HL-60/S4 treated with phorbol 12-myristate 13-acetate at 8.2 ng/mL for 4 days and 3 days (cell line): ENCODE results near the gene NUP210L.
"Not testable (repeated sequence)": the region's sequence is repeated elsewhere in the genome, so short reads cannot be mapped to it uniquely, and the experiment has no call there.

Experiments
- in situ Hi-C: fragments of 300-500 bp; cut with MboI; formaldehyde crosslinking; loops from 2 replicates; pipeline ENCODE4 v1.15.0; 2022; ENCODE audit warnings: low sequenced_read_pairs

Gene NUP210L

DNA sequence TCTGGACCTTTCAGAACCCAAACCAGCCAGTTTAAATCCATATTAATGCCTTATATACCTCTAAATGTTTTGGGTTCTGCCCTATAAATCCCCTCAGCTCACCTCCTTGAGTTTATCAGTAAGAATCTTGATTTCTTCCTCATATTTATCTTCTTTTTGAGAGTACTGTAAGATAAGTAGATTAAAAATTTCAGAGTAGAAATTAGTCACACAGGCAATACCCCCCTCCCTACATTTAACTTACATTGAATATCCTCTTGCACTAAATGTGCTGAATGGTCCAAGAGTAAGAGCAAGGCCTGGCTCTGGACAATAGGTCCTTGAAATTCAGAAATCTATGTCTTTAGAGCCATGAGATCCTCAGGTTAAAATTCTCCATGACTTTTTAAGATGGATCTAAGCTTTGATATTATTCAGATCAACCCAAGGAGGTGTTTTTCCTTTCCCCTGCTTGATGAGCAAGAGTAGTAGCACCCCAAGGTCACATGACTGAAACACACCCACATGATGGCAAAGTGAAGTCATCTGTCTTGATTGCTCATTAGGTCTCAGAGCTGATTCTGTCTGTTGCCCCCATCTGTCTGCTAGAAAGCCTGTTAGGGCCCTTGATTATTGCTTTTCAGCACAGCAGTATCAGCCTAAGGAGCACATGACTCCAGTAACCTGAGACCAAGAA, 15.8 kb upstream of the NUP210L start:
- in situ Hi-C loops = no loop called here

DNA sequence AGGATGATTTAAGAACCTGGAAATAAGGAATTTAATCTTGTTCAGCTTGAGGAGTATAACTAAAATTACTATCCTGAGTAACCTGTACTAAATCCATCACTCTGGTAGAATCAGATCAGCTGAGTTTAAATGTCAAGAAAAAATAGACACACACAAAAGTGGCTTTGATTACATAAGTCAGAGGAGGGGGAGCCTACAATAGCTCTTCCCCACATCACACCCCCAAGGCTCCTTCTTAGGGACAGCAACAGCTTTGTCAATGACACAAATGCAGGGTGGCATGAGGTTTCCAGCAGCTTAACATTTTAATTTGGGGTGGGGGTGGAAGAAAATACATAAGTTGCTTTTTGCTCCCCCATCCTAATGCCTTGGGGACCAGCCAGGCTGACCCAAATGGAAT, 12.6 kb upstream of the NUP210L start:
- in situ Hi-C loops = no loop called here

DNA sequence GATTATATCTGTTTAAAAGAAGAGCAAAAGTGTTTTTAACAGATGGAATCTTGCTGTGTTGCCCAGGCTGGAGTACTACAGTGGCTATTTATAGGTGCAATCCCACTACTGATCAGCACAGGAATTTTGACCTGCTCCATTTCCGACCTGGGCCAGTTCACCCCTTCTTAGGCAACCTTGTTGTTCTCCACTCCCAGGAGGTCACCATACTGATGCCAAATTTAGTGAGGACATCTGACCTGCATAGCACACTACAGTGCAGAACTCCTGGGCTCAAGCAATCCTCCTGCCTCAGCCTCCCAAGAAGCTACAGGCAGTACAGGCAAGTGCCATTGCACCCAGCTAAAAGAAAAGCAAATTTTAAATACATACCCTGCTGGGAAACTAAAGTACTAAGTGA, 11.3 kb upstream of the NUP210L start:
- in situ Hi-C loops = no loop called here

DNA sequence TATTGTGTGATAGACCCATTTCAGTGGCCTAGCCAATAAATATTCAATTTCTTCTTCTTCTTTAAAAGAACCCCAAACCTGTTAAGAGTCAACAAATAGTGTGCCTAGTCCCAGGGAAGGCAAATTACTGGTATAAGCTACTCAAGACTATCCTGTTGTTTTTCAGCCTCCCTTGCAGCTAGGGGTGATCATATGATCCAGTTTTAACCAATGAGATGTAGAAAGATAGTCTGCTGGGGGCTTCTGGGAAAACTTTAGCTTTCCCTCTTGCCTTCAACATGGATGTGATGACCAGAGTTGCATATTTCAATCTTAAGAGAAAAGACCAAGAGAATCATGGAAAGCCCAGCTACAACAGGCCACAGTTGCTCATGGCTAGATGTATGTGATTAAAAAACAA, 4.7 kb upstream of the NUP210L start:
- in situ Hi-C loops = no loop called here

DNA sequence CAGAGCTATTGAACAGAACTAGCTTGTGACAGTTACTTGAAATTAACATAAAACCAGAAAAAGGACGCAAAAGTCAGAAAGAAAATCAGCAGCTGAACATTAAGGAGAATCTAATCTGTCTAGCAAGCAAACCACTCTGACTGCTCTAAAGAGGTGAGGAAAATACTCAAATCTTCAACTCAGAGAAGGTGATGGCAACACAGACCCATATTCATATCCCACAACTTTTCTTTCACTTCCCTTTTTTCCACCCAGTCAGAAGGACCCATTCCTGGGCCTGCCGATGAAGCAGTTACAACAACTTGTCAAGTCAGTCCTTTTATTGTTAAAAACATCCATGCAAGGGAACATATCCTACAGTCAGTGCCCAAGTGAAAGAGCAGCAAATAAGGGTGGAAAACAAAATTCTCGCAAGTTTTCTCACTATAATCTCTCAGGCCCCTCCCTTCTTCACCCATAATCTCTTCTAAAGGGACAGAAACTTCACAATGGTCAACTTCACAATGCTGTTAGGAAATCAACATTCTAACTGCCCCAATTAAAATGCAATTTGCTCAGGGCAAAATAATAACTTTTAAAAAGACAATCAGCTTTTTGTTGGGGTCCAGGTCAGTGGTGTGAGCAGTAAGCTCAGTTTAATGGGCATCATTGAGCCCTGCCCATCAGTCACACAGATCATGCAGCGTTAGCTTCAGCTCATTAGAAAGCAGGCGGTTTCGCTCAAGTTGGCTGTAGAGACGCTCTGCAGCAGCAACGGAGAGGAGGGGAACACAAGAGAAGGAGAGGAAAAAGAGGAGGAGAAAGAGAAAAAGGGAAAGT, 3.6 kb upstream of the NUP210L start:
- in situ Hi-C loops = no loop called here

DNA sequence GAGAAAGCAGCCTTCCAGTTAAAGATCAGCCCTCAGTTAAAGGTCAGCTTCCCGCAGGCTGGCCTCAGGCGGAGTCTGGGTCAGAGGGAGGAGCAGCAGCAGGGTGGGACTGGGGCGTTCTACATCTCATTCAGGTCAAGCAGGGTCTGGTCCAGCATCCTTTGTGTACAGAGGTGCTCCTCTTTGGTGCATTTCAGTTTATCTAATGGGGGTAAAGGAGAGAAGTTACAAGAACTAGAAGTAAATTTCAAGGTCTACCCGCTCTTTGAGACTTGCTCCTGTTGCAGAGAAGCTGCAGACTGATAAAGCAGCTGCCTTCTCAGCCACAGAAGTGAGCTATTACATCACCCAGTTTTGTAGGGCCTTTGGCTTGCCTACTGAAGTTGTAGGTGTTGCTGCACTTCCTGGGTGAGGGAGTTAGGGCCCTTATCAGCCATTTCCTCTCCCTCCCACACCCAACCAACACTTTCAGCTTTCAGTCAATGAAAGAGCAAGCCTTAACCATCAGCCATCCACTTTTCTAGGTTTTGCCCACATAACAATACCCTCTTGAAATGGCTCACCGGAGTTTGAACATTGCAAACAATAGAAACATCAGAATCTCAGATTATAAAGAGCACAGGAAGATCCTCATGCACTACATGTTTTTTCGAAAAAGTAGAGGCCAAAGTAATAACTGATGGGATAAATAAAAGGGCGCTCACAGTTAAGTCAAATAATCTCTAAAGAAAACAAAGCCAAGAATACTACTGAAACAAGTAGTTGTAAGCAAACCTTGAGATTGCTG, 2.8 kb upstream of the NUP210L start:
- in situ Hi-C loops = no loop called here

DNA sequence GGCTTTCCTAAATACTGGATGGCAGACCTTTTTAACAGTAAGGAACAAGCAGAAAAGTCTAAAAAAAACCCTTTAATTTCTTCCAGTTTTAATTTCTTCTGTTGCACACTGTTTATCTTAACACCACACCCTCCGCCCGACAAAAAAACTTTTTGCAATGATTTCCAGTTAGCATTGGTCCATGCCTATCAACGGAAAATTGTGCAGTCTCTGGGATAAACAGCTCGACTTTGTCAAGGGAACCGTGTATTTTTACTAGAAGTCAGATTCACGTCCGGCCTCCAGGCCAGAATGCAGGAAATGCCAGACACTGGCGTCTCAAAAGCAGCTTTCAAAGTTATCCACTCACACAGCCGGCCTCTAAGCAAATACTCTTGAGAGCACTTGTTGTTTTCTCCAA, 378 bp upstream of the NUP210L start:
- in situ Hi-C loops = no loop called here

DNA sequence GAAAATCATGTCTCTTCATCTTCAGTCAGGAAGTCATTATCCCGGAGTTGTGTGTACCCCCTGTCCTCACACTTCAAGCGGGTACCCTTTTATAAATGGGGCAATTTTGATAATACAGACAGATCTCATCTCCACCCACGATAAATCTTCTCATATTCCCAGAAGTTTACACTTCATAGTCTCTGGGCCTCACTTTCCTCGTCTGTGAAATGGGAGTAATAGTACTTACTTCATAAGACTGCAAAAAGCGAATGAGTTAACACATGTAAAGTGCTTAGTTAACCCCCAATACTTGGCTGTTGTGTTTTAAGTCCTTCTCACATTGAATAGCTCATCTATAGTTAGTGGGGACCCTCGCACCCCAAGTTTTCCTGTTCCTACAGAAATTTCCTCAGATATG, 820 bp downstream of the NUP210L start:
- in situ Hi-C loops = no loop called here

DNA sequence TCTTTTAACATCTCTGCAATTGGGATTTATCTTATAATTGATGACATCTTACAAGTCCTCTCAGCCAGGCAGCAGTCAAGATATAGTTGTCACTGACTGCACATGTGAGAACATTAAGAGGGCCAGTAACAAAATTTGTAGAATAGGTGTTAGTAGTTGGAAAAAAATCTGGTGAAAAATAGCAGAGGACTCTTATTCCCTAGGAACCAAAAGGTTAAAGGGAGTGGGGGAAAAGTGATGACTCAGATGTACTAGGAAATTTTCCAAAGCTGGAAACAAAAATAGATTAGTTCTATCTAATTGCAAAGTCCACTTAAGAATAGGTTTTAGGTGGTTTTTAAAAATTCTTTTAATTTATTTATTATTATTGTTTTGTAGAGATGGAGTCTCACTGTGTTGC, 3.6 kb downstream of the NUP210L start:
- in situ Hi-C loops = no loop called here

DNA sequence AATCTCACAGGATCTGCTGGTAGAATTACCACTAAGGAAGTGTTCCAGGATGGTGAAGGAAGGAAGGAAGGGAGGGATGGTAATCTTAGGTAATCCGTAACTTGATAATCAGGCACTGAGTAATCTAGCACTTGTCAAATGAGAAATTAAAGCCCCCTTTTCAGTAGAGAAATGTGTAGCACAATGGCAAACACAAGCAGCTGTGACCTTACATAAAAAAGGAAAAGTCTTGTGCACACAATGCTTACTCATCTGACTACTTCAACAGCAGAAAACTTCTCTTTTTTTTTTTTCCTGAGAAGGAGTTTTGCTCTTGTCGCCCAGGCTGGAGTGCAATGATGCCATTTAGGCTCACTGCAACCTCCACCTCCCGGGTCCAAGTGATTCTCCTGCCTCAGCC, 6.1 kb downstream of the NUP210L start:
- in situ Hi-C loops = no loop called here

DNA sequence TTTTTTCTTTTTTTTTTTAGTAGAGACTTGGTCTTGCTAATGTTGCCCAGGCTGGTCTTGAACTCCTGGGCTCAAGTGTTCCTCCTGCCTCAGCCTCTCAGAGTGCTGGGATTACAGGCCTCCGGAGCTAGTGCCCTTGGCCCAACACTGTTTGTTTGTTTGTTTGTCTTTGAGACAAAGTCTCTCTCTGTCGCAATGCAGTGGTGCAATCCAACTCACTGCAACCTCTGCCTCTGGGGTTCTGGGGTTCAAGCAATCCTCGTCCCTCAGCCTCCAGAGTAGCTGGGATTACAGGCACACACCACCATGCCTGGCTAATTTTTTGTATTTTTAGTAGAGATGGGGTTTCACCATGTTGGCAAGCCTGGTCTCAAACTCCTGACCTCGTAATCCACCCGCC, 7.4 kb downstream of the NUP210L start:
- in situ Hi-C loops = not testable (repeated sequence)

DNA sequence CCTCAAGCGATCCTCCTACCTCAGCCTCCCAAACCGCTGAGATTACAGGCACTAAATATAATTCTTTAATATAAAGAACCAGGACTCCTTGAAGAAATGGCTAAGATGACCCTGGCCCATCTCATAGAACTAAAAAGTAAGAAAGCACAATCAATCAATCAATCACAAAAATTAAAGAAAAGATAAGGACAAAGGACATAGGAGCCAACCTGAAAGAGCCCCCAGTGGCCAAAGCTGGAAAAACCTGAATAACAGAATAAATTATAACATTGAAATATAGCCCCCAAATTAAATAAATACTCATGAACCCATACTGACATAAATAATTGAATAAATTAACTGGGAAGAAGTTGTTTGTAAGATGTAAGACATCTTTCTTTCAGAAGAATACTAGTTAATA, 8.9 kb downstream of the NUP210L start:
- in situ Hi-C loops = no loop called here

DNA sequence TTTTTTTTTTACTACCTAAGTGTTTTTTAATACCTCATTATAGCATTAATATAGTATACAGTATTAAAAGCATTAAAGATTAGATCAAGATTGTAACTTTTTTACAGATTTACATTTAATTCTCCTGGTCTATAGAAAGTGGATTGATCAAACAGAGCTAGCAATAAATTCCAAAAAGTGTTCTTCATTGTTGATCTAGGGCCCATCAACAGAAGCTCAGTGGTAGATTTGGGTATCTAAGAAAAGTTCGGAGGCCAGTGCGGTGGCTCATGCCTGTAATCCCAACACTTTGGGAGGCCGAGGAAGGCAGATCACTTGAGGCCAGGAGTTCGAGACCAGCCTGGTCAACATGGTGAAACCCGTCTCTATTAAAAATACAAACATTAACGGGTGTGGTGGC, 12.5 kb downstream of the NUP210L start:
- in situ Hi-C loops = no loop called here

DNA sequence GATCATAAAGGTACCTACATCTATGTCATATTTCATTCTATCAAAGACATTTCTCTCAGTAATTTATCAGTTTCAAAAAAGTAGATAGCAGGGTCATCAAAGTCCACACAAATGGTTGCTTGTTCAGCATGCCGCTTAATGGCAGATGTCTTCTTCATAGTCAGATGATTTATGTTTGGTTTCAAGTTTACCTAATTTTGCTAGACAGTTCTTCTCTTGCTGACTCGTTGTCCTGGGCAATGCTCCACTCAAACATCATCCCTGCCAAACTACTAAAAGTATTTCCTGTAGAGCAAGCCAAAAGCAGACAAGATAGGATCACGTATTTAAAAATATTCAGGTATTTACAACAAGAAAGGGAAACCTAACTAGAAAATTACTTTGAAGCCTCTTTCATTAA, 13.6 kb downstream of the NUP210L start:
- in situ Hi-C loops = no loop called here

DNA sequence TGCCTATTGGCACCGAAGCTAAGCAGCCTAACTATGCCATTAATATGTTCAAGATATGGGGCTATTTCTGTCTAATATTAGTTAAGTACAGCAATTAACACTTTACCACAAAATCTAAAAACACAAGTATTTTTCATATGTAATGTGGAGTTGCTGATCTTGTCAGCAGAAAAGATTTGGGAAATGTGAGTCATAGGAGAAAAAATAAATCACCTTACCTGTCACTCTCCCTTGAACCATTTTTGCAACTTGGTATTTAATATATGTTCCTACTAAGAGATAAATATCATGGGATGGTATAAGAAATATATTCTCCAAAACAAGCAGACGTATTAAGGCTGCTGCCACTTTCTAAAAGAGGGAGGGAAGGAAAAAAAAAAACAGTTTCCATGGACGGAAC, 17.0 kb downstream of the NUP210L start:
- in situ Hi-C loops = no loop called here

DNA sequence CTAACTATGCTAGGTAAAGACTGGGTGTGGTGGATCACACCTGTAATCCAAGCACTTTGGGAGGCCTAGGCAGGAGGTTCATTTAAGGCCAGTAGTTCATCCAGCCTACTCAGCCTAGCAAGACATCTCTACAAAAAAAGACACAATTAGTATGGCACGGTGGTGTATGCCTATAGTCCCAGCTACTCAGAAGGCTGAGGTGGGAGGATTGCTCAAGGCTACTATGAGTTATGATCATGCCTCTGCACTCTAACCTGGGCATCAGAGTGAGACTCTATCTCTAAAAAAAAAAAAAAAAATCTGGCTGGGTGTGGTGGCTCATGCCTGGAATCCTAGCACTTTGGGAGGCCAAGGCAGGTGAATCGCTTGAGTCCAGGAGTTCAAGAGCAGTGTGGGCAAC, 21.6 kb downstream of the NUP210L start:
- in situ Hi-C loops = no loop called here

DNA sequence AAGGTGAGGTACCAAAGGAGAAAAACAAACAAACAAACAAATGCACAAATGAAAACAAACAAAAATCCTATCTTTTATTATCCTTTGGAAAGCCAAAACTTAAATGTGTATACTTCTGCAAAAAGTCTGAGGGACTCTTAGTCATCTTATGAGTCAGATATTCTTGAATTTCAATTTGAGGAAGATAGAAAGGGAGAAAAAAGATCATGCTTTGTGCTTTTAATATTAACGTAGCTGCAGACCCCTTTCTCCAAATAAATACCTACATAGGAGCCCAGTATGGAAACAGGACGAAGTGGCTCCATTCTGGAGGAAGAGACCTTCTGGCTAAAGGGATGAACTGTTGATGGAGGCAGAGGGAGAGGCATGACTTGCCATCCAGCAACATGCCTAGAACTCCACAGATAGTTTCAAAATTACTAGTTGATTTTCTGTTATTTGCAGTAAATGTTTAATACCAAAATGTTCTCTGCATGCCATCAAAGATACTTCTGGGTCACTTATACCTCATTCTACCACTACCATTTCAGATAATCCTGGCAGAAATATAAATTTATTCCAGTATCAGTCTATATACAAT, 25.4 kb downstream of the NUP210L start:
- in situ Hi-C loops = no loop called here

DNA sequence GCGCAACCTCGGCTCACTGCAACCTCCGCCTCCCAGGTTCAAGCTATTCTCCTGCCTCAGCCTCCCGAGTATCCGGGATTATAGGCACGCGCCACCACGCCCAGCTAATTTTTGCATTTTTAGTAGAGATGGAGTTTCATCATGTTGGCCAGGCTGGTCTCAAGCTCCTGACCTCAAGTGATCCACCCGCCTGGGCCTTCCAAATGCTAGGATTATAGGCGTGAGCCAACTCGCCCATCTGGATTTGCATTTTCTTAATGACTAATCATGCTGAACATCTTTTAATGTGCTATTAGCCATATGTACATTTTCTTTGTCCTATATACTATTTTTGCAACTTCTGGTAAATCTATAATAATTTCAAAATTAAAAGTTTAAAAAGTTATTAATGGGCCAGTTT, 31.7 kb downstream of the NUP210L start:
- in situ Hi-C loops = not testable (repeated sequence)

DNA sequence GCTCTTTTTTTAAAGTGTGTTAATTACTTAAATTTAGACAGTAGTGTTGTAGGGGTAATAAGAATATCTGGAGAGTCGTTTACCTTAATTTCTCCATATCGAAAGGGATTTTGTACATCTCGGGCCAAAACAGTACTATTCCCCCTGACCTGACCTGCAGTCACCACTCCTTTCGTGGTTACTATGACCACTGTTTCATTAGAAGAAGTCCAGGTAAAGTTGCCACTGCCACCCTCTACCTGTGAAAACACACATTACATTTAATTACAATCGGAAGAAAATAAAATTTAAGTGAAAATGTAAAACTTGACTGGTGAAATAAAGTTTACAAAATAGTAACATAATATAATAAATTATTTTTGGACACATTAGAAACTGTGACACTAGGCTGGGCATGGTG, 37.2 kb downstream of the NUP210L start:
- in situ Hi-C loops = no loop called here

DNA sequence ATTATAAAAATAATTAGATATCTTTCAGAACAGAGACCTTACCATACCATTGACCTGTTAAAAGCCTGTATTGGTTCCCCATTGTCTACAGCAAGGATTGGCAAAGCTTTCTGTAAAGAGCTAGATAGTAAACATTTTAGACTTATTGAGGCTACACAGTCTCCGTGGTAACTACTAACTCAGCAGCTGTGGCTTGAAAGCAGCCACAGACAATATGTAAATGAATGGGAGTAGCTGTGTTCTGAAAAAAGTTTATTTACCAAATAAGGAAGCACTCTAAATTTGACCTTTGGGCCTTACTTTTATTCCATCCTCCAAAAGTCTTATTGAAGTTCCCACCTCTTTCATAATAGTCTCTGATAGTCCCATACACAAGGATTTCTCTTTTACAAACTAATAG, 39.7 kb downstream of the NUP210L start:
- in situ Hi-C loops = no loop called here

DNA sequence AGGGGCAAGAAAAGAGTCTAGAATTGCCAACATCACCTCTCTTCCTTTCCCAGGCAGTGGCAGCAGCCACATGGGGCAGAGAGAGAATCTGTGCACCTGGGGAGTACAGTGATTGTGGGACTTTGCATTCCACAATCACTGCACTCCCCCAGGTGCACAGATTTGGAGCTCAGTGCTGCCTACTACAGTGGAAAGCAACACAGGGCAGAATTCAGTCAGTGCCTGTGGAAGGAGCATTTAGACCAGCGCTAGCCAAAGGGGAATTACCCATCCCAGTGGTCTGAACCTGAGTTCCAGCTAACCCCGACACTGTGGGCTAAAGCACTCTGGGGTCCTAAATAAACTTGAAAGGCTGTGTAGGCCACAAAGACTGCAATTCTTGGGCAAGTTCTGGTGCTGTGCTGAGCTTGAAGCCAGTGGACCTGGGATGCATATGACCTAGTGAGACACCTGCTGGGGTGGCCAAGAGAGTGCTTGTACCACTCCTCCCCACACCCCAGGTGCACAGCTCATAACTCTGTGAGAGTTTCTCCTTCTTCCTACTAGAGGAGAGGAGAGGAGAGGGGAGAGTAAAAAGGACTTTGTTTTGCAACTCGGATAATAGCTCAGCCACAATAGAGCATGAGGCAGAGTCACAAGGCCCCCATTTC, 50.3 kb downstream of the NUP210L start:
- in situ Hi-C loops = no loop called here
